GM19372 (cell line): ENCODE results near the gene TGFBR3.

Experiments
- ATAC-seq: cut with Tn5 transposase; IDR thresholded peaks from one replicate; pipeline ENCODE4 v1.9.1; 2021; ENCODE audit warnings: mild to moderate bottlenecking, low read depth, moderate library complexity; ENCODE audit not compliant: unreplicated experiment

The TGFBR3 gene

DNA sequence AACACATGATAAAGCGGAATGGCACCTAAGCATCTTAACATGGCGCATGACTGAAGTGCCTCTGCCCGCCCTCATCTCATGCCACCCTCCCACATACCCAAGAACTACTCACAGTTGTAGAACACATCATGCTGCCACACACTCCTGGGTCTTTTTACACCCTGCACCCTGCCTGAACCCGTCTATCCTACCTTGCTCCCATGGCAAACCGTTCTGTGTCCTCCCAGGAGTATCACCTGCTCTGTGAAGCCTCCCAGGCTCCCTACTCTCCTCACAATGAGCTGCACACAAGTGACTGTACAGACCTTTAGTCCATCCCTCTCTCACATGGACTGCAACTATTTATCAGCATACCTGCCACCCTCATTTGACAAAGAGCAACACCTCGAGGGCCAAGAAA lies 144.0 kb downstream of the TGFBR3 start:
- no peak for ATAC-seq

DNA sequence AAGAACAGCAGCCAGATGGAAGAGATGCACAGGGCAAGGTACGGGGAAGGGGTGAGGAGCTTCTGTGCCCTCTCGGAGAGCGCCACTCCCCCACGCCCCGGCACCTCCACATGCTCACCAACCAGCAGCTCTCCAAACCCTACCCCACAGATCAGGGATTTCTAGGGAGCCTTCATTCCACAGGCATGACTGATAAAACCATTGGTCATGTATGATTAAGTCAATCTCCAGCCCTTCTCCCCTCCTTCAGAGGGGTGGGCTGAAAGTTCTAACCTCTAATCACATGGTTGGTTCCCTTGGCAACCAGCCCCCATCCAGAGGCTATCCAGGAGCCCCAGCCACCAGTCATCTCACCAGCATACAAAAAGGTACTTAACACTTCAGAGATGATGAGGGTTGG lies 144.7 kb downstream of the TGFBR3 start:
- ATAC-seq, result no peak

DNA sequence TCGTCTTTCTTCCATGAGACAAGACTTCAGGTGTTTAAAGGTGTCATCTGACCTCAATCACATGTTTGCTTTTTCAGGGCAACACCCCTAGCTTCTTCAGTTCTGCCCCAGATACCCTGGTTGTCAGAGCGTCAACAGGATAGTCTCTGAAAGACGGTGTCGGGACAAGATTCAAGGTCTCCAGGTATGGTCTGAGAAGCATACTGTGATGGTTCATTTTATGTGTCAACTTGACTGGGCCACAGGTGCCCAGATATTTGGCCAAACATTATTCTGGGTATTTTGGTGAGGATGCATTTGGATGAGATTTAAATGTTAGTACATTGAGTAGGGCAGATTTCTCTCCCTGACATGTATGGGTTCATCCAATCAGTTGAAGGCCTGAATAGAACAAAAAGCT lies 148.3 kb downstream of the TGFBR3 start:
- ATAC-seq, result no peak

DNA sequence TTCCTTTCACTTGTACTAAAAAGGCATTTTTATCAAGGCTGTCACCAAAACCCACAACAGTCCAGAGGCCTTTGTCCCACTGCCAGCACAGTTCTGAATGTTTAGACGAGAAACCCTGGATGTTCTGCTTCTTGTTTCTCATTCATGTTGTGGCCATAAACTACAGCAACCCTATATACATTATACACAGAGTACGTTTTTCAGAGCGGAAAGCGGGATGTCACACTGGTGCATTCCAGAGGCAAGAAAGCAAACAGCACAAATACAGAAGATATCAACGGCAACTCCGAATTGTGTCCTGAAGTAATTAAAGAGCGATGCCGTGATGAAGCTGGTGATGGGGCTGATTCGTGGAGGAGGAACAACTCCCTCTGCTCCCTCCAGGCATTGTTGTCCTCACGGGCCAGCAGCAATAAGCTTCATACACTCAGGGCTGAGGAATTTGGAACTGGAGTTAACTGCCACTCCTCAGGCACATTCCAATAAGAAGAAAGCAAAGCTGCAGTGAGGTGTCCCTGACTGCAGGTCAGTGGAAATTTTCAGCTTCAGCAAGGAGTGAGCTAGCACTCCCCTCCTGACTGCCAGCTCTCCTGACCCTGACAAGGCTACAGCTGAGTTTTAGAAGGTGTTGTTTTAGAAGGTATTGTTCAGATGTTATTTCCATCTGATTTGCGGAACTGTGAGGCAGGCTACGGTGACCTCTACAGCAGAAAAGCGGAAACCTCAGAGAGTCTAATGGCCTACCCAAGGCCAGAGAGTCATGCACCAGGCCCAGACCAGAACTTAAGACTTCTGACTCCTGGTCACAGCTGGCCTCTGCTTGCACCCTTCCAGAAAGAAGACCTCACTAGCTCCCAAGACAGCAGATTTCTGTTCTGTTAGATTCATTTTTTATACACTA lies 149.0 kb downstream of the TGFBR3 start:
- ATAC-seq, result no peak

GRCh38 chr1:91736146-91736714 lies 149.7 kb downstream of the TGFBR3 start:
- no peak for ATAC-seq

DNA sequence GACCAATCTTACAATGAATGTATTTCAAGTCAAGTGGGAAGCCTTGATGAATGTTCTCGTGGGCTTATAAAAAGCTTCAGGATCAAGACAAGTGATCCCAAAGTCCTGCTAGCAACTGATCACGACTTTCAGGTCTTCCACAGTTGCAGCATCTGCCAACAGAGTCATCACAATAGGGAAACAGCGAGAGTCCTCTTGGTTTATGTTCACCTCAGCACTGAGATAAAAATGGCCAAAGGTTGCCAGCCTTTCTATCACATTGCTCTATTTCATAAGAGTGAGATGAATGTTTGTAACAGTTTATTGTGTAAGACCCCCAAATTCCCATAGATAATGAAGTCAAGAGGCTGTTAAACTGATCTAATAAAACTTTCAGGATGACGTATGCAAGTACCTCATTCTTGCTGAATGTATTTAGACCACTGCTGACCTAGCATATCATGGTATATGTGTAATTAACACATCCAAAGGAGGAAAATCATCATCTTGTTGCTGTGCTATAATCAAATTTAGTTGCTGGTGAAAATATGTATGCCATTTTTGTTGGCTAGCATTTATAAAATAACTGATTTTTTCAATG lies 150.6 kb downstream of the TGFBR3 start:
- no peak for ATAC-seq

DNA sequence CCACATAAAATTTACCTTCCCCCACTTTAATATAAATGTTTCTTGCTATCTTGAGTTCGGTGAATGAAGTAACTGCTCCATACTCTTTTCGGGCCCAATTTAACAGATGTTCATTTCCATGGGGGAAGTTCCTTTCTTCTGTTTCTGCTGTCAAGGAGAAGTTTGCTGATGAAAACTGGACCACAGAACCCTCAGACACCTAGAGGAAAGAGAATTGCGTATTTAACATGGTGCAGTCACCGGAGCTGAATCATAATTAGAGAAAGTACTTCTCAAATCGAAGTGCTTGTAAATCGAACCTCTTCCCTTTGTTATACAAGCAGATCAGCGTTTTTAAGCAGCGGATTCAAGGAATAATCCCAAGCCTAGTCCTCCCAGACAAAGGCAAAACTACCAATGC lies 151.2 kb downstream of the TGFBR3 start:
- ATAC-seq, result no peak

DNA sequence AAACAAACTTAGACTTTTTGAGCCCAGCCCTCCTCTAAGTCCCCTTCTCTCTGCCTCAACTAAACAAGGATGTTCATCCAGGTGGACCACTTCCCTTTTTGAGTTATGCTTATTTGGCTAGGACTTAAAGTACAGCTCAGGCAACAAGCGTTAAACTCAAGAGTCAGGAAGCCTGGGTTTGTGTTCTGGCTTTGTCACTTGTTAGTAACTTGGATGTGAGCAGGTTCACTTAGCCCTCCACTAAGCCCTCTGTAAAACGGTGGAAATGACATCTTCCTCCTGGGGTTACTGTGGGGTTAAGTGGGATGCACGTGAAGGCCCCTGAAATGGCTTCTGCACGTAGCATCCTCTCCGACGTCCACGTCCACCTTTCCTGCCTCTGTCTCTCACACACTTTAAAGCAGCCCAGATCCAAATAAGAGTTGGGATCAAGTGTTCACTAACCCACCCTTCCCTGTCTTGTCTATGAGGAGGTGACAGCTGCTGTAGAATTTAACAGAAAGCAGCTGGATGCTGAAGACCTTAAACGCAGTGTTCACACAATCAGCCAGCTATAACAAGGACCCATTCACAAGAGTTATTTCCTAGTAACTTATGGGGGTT lies 152.7 kb downstream of the TGFBR3 start:
- no peak for ATAC-seq

DNA sequence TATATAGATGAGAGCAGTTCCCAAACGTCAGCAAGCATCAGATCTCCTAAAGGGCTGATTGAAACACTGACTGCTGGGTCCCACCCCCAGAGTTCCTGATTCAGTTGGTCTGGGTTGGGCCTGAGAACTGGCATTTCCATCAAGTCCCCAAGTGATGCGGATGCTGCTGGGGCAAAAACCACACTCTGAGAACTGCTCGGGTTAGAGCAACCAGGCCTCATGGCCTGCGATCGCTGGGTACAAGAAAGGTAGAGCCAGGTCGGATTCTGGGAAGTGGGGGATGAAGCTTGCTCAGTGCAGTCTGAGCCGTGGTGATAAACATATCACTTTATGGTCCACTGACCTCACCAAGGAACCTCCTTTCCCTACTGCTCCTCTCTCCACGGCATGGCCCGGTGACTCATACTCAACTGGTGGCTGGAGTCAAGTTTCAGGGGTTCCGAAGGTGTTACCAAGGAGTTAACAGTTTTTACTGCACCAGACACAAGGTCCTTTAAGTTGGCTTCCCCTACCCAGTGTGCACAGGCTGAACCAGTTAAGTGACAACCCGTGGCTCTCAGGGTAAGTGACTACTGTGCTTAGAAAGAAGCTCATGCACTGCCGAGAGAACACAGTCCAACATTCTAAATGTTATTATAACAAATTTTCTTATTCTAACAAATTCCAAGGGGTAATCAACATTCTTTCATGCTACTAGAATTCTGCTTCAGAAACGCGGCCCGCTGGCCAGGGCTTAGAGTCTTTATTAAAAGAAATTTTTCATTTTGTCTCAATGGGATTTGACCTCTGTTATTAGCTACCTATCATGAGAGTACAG lies 153.5 kb downstream of the TGFBR3 start:
- no peak for ATAC-seq

DNA sequence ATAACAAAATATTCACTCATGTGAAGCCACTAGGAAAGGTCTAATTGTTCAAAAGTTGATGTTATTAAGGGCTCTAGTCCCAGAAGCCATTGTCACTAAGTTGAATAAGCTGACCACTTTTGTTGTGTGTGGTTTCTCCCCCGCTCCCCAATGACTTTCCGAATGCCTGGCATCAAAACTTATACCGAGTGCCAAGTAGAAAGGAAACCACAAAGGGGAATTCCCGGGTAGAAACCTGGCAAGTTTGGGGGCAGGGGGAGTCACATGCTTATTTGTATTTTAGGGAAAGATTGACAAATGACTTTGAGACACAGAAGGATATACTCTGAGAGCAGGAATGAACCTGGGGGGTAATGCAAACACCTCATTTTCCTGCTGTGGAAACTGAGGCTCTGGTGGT lies 154.1 kb downstream of the TGFBR3 start:
- ATAC-seq, result no peak

DNA sequence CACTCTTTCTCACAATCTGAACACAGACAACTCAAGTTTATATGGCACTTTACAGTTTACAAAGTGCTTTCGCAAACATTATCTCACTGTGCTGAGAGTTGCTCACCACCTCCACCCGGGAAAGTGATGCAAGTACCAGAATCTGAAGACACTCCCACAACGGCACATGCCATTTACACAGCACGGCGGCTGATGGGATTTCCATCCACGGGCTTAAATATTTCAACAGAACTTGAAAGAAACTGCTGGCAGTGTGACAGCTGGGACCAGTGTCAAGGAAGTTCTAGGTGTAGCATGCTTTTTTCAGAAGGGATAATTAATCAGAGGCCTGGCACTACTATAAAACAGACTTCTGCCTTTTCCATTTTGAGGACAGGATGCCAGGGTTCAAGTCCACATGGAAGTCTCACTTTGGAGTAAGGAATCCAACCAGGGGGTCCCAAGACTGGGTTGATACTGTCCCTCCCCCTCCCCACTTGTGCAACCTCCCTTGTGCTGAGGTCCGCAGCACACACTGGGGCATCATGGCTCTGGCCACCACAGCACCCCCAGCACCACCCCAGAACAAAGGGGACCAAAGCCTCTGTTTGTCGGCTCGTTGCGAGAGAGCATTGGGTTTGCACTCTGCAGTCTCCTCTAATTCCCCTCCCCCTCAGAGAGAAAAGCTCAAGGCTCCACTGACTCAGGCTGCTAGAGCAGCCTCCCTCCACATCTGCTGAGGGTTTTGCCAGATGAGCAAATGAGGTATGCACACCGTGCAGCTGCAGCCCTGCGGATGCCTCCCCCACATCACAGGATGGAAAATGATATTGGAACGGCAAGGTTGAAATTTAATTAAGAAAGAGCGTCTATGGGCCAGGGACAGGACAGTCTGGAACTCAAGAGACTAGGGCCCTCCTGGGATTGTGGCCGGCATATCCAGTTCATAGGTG lies 154.9 kb downstream of the TGFBR3 start:
- no peak for ATAC-seq

- no peak for ATAC-seq
These were observed 156.2 kb downstream of the TGFBR3 start for GRCh38 chr1:91729621-91730358.

DNA sequence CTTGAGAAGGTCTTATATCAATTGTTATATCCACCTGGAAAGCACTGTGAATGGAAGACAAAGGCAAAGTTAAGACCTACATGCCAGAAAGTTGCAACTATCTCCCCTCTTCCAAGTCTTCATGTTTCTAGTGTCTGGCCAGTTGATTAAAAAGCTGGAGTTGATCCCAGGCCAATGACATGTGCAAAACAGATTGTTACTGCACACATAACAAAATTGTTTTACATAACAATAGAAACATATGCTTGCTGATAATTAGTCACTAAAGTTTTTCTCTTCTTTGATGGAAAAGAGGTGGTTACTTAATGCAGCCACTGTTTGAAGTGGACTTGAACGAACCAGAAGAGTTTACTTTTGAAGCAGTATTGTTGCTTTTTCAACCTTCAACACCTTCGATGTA lies 158.2 kb downstream of the TGFBR3 start:
- ATAC-seq, result no peak

- no peak for ATAC-seq
These were observed 159.8 kb downstream of the TGFBR3 start for GRCh38 chr1:91725989-91726721.

- no peak for ATAC-seq
These were observed 160.3 kb downstream of the TGFBR3 start for GRCh38 chr1:91725618-91725988.

GRCh38 chr1:91724644-91725043 lies 161.3 kb downstream of the TGFBR3 start:
- ATAC-seq, result no peak

DNA sequence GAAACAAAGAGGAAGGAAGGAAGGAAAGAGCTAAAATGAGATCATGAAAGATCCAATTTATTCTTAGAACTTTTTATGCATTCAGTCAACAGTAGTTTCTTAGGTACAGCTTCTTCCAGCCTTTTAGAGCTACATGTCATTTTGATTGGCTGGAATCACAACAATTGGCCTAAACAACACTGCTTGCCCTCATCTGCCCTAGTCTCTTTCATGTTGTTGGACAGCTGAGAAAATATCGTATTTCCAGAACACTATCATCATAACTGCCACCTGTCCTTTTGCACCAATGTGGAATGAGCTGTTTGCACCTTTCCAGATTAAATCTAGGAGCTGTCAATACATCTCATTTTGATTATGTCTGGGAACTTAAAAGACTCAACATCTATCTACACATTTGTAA lies 161.7 kb downstream of the TGFBR3 start:
- no peak for ATAC-seq

DNA sequence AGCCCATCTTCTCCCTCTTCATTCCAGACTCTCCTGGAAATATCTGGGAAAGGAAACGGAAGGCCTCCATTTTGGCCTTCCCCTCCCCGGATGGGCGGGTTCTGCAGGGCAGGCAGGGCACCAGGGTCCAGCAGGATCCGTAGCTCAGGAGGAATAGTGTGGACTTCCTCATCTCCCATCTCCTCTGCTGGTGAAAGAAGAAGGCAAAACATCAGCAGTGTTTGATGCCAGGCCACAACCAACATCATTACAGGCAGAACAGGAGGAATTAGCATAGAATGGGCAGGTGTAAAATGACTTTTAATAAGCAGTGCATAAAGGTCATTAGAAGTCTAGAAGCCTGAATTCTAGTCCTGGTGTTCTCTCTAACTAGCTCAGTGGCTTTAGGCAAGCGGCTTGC lies 165.9 kb downstream of the TGFBR3 start:
- no peak for ATAC-seq
